GM19438 (cell line): Measurements from ENCODE around the gene DLL3.

Experiments
- ATAC-seq: cut with Tn5 transposase; IDR thresholded peaks from one replicate; pipeline ENCODE4 v1.9.1; 2021; ENCODE audit warnings: low read depth; ENCODE audit not compliant: unreplicated experiment

DLL3 gene

GRCh38 chr19:39546599-39546998 lies 47.9 kb downstream of the DLL3 start:
- no peak for ATAC-seq

GRCh38 chr19:39550197-39550596 lies 51.5 kb downstream of the DLL3 start:
- ATAC-seq, result no peak

- no peak for ATAC-seq
These were observed 54.4 kb downstream of the DLL3 start for GRCh38 chr19:39553082-39553652.

GRCh38 chr19:39554701-39555311 lies 56.1 kb downstream of the DLL3 start:
- ATAC-seq, result no peak

GRCh38 chr19:39555883-39556282 lies 57.1 kb downstream of the DLL3 start:
- no peak for ATAC-seq
